RWPE2 (cell line): ENCODE data around the gene PRMT7.

Experiments used
- ATAC-seq: fragments of 200-7000 bp; cut with Tn5 transposase; 3 replicates; pipeline ENCODE4 v1.9.1; 2021; ENCODE audit warnings: low read depth
- DNase-seq: peaks from one replicate; pipeline ENCODE4 v3.0.0-alpha.2; 2020; ENCODE audit warnings: low spot score
- H3K27ac ChIP-seq: fragments of 450-650 bp; 2 replicates; pipeline ENCODE4 v1.5.1; 2017; ENCODE audit warnings: mild to moderate bottlenecking; ENCODE audit not compliant: poor library complexity, severe bottlenecking
- H3K27me3 ChIP-seq: fragments of 250-450 bp; sonication (Bioruptor Pico); 2 replicates; pipeline ENCODE4 v1.5.1; 2021; ENCODE audit warnings: mild to moderate bottlenecking, moderate library complexity; ENCODE audit not compliant: insufficient read depth, poor library complexity, severe bottlenecking
- H3K36me3 ChIP-seq: fragments of 250-450 bp; sonication (Bioruptor Pico); 2 replicates; pipeline ENCODE4 v1.5.1; 2020; ENCODE audit warnings: low read depth, mild to moderate bottlenecking, moderate library complexity
- H3K4me1 ChIP-seq: fragments of 250-450 bp; sonication (Bioruptor Pico); 2 replicates; pipeline ENCODE4 v1.5.1; 2021; ENCODE audit warnings: mild to moderate bottlenecking, moderate library complexity; ENCODE audit not compliant: insufficient read depth, poor library complexity, severe bottlenecking
- H3K4me3 ChIP-seq: fragments of 250-450 bp; sonication (Bioruptor Pico); 2 replicates; pipeline ENCODE4 v1.5.1; 2021; ENCODE audit warnings: mild to moderate bottlenecking, moderate library complexity; ENCODE audit not compliant: severe bottlenecking
- H3K9me3 ChIP-seq: fragments of 250-450 bp; sonication (Bioruptor Pico); 2 replicates; pipeline ENCODE4 v1.5.1; 2021; ENCODE audit warnings: mild to moderate bottlenecking, moderate library complexity; ENCODE audit not compliant: severe bottlenecking
- CTCF ChIP-seq: fragments of 450-650 bp; IDR thresholded peaks from one replicate; pipeline ENCODE4 v1.5.1; 2017; ENCODE audit warnings: mild to moderate bottlenecking, moderate library complexity; ENCODE audit not compliant: poor library complexity, severe bottlenecking

The PRMT7 gene

GRCh38 chr16:68328860-68329390, 18.1 kb downstream of the PRMT7 start:
- TF ChIP-seq CTCF = peak; percentile 75
- peaks cover 40% of the 10 kb centered on the region for H3K36me3 ChIP-seq
- H3K9me3 ChIP-seq = no peaks in the 10 kb centered on the region
- no peak overlapping the region for H3K27ac ChIP-seq
- H3K27me3 ChIP-seq = no peaks in the 10 kb centered on the region
- ATAC-seq (no peak), DNase-seq (no peak)
- no peak overlapping the region for H3K4me3 ChIP-seq
- peaks cover 4% of the 10 kb centered on the region for H3K4me1 ChIP-seq

DNA sequence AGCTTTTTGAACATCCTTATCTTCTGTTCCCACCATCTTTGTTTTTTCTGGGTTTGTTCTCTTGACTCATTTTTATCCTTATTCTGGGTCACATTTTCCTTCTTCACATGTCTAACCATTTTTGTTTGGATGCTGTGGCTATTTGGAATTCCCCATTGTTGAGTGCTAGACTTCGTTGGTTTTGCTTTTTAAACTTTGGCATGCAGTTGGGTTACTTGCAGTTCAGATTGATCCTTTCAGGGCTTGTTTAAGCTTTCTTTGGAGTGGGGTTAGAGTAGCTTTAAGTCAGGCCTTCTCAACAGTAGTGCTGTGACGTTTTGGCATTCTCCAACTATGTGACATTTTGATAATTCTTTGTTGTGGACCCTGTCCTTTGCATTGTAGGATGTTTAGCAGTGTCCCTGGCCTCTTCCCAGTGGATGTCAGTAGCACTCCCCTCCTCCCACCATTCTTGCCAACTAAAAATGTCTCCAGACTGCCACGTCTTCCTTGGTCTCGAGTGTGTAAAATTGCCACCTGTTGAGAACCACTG, 21.1 kb downstream of the PRMT7 start:
- no peak for DNase-seq
- Histone ChIP-seq H3K4me3 (no peak overlapping the region), H3K27me3 (no peaks in the 10 kb centered on the region), H3K9me3 (no peaks in the 10 kb centered on the region), H3K4me1 (peaks cover 11% of the 10 kb centered on the region), H3K27ac (no peak overlapping the region), H3K36me3 (peaks cover 41% of the 10 kb centered on the region)
- no peak for ATAC-seq
- no peak for TF ChIP-seq CTCF

DNA sequence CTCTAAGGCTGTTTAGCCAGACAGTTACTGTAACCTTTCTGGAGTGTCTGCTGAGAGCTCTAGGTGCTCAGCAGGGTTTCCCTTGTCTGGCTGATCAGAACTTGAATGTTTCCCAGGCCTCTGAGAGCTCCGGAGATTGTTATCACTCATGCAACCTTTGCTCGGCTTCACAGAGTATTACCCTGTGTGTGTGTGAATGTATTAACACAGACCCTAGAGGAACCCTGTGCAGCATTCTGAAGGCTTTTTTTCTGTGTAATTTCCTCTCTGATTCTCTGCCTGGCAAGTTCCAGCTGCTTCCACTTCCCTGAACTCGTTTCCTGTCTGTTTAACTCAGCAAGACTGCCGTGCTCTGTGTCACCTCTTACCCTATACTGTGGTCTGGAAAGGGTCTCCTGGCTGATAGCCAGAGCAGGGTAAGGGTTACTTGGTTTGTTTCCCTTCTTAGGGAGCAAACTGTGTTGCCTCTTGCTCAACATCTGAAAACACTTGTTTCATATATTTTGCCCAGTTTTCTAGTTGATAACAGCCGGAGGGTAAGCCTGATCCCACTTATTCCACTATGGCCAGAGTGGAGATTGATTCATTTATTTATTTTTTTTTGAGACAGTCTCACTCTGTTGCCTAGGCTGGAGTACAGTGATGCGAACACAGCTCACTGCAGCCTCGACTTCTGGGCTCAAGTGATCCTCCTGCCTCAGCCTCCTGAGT, 21.7 kb downstream of the PRMT7 start:
- ATAC-seq (no peak), DNase-seq (no peak)
- no peak overlapping the region for H3K4me3 ChIP-seq
- H3K27me3 ChIP-seq = no peaks in the 10 kb centered on the region
- no peak overlapping the region for H3K27ac ChIP-seq
- H3K9me3 ChIP-seq = no peaks in the 10 kb centered on the region
- peaks cover 42% of the 10 kb centered on the region for H3K36me3 ChIP-seq
- peaks cover 11% of the 10 kb centered on the region for H3K4me1 ChIP-seq
- TF ChIP-seq CTCF = no peak

- H3K36me3 ChIP-seq = peaks cover 56% of the 10 kb centered on the region
- H3K9me3 ChIP-seq = no peaks in the 10 kb centered on the region
- no peak overlapping the region for H3K27ac ChIP-seq
- TF ChIP-seq CTCF = no peak
- no peak overlapping the region for H3K4me3 ChIP-seq
- DNase-seq (no peak), ATAC-seq (no peak)
- H3K4me1 ChIP-seq = peaks cover 11% of the 10 kb centered on the region
- no peaks in the 10 kb centered on the region for H3K27me3 ChIP-seq
These were observed 24.4 kb downstream of the PRMT7 start for GRCh38 chr16:68335175-68335574.
